COLO829 (cell line): ENCODE measurements around the gene FUZ.
A peak's percentile ranks its signal among the peaks of the same experiment; 100 is the strongest.

Experiments used
- DNase-seq: peaks from one replicate; pipeline ENCODE4 v3.0.0; 2012; ENCODE audit warnings: low spot score

Gene FUZ

GRCh38 chr19:49812997-49813861, at the start of gene FUZ:
Gene FUZ (minus strand): TSS chr19:49813292. CDS start chr19:49813106, 186 bp downstream.
- DNase-seq: peak; percentile 99

- no peak for DNase-seq
Observed at GRCh38 chr19:49862391-49863253, 49.5 kb upstream of the FUZ start.

- DNase-seq: no peak
Observed at GRCh38 chr19:49861541-49862378, 48.7 kb upstream of the FUZ start.

- DNase-seq: no peak
Observed at GRCh38 chr19:49861107-49861506, 48.0 kb upstream of the FUZ start.

GRCh38 chr19:49860336-49861102, 47.4 kb upstream of the FUZ start:
- DNase-seq: no peak

GRCh38 chr19:49859682-49860335, 46.7 kb upstream of the FUZ start:
- DNase-seq: no peak

- no peak for DNase-seq
Observed at GRCh38 chr19:49858088-49858985, 45.2 kb upstream of the FUZ start.

GRCh38 chr19:49857838-49858087, 44.7 kb upstream of the FUZ start:
- no peak for DNase-seq

GRCh38 chr19:49857061-49857837, 44.2 kb upstream of the FUZ start:
- no peak for DNase-seq

- DNase-seq: no peak
Observed at GRCh38 chr19:49856574-49857021, 43.5 kb upstream of the FUZ start.

- no peak for DNase-seq
Observed at GRCh38 chr19:49855676-49856573, 42.8 kb upstream of the FUZ start.

GRCh38 chr19:49855277-49855675, 42.2 kb upstream of the FUZ start:
- DNase-seq: no peak

- no peak for DNase-seq
Observed at GRCh38 chr19:49854378-49855263, 41.5 kb upstream of the FUZ start.

- no peak for DNase-seq
Observed at GRCh38 chr19:49853852-49854377, 40.8 kb upstream of the FUZ start.

- DNase-seq: no peak
Observed at GRCh38 chr19:49852631-49853126, 39.6 kb upstream of the FUZ start.

GRCh38 chr19:49851456-49852259, 38.6 kb upstream of the FUZ start:
- no peak for DNase-seq
